ENCODE measurements around the gene KIN.

GRCh38 chr10:7738536-7739407, 49.0 kb downstream of the KIN start:
- no peak for TF ChIP-seq ZNF114 (CRISPR knock-in tag; IDR thresholded peaks at IDR 0.05)
- TF ChIP-seq CTCF (conservative IDR thresholded peaks at IDR 0.05; ENCODE audit: low read depth in 2 of 2), result no peak
- no peak for TF ChIP-seq POLR2AphosphoS5 (IDR thresholded peaks at IDR 0.05; ENCODE audit: low read depth)
- TF ChIP-seq EZH2 (IDR thresholded peaks at IDR 0.05; ENCODE audit: low read depth, unreplicated experiment), result no peak

Data from GM23338 (cell line).